DMS53 treated with DMSO at 0.1 percent for 48 hours (cell line): ENCODE data around the gene CTU2.

Experiments
- DNase-seq: peaks from one replicate; lab custom pipeline; 2025; ENCODE audit not compliant: unreplicated experiment; lab: John Stamatoyannopoulos, UW

CTU2 gene

GRCh38 chr16:88759245-88759975 lies 53.1 kb downstream of the CTU2 start:
- DNase-seq, result no peak

GRCh38 chr16:88759976-88760350 lies 53.7 kb downstream of the CTU2 start:
- DNase-seq, result no peak

DNA sequence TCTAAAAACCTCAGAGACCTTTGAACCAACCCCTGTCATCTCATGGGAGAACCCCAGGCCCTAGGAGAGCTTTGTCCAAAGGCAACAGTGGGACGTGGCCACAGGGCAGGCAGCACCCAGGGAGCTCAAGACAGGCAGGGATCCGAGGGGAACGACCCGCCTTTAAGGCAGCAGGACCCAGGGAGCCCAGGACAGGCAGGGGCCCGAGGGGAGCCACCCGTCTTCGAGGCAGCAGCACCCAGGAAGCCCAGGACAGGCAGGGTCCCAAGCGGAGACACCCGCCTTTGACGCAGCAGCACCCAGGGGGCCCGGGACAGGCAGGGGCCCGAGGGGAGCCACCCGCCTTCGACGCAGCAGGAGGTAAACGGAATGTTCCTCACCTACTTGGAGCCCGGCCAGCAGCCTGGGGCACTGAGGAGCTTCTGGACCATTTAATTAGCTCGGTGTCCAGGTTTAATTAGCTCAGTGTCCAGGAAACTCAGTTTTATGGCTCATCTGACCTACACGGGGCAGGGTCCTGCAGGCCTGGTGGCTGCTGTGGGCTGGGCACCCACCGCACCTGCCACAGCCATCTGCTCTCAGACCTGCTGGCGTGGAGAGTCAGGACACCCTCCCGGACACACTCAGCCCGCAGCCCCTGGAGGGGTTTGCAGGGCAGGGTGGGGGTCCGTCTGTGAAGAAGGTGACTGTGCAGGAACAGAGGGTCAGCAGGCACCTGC lies 54.3 kb downstream of the CTU2 start:
- DNase-seq, result no peak

GRCh38 chr16:88761143-88761534 lies 54.8 kb downstream of the CTU2 start:
- DNase-seq, result no peak

DNA sequence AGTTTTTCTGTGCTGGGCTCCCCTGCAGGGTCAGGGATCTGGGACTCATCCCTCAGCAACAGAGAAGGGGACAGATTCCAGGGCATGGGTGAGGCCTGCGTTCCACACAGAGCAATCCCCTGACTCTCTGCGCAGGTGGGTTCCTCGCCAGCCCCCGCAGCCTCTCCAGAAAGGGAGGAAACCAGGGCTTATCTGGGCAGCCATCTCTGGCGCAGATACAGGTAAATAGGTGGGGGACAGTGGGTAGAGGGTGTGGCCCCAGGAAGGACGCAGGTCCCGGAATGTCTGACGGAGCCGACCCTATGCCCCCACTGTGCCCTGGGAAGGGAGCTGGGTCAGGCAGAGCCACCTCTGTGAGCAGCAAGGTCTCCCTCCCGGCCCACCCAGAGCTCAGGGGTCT lies 55.5 kb downstream of the CTU2 start:
- DNase-seq, result no peak

DNA sequence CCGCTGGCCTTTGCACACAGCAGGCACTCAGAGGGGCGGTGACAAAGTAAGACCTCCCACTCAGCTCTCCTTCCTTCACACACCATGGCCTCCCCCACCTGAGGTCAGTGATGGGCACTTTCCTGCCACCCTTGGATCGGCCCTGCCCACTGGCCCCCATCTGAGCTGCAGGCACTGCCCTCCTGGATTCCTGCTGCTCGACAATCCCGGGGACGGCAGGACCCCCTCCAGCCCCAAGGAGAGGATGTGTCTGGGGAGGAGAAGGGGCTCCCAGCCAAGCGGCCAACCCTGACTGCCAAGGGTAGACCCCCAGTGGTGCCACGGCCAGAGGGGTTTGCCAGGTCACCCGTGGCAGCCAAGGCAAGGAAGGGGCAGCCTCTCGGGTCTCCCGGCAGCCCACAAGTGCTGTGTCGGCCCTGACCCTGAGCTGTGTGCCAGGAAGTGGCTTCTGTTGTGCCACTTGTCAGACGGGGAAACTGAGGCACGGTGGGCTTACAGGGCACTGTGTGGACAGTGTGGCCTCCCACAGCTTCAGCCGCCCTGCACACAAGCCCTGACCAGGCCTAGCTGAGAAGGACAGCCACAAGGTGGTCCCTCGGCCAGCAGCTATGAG lies 56.1 kb downstream of the CTU2 start:
- no peak for DNase-seq

- no peak for DNase-seq
Observed at GRCh38 chr16:88762941-88763340, 56.6 kb downstream of the CTU2 start.

DNA sequence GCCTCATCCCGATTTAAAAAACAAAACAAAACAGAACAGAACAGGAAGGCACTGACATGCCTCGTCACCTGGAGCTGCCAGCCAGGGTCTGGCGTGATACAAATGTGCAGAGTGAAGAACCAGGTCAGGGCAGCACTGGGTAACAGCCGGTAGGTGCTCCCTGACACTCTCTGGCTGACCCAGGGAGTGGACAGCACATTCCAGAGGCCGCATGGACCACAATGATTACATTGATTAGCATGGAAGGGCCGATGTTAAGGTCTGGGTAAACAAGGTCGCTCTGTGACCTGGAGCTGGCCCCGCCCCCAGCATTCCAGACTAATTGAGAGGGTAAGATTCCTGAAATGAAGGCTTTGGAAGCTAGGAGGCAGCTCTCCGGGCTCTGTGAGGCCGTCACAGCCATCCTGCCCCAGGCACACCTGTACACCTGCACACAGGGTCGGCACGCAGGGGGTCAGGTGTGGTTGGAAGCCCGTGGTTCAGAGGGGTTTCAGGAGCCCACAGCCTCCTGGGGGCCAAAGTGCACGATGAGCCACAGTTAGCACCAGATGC lies 57.3 kb downstream of the CTU2 start:
- DNase-seq, result no peak

GRCh38 chr16:88764080-88764479 lies 57.8 kb downstream of the CTU2 start:
- DNase-seq, result no peak

DNA sequence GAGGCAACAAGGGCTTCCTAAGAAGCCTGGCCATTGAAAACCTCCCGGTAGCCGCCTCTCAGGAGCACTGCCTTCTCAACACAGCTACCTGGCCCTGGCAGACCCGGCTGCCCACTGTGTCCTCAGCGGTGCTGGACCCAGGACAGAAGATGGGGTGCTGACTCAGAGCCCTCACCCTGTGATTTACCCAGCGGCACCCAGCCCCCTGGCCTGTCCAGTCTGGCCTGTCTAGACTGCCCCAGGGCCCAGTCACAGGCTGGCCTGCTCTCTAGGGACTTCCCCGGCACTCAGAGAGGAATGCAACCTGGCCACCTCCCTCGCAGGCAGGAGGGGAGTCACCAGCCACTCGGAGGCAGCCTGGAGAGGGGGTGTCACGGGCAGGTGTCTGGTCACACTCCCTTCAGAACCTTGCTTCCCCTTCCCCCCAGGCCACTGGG lies 58.6 kb downstream of the CTU2 start:
- DNase-seq, result no peak
